Astrocyte of the spinal cord (primary cell): ENCODE results near the gene COL4A6.

Experiments
- DNase-seq: peaks from one replicate; pipeline ENCODE4 v3.0.0; 2011; ENCODE audit warnings: low read depth, low spot score
- H3K4me3 ChIP-seq: 2 replicates; pipeline ENCODE4 v1.5.1; 2011; ENCODE audit warnings: low read depth, mild to moderate bottlenecking, low read length, moderate library complexity
- in situ Hi-C: cut with HindIII; loops from 2 replicates; pipeline ENCODE4 v1.10.0; 2017; ENCODE audit warnings: low sequenced_read_pairs
- TF ChIP-seq, protein P1 (sequence below): IDR thresholded peaks from 2 replicates; pipeline ENCODE4 v1.5.1; 2012; ENCODE audit warnings: low read depth, mild to moderate bottlenecking, low read length, inconsistent platforms

Gene COL4A6

DNA sequence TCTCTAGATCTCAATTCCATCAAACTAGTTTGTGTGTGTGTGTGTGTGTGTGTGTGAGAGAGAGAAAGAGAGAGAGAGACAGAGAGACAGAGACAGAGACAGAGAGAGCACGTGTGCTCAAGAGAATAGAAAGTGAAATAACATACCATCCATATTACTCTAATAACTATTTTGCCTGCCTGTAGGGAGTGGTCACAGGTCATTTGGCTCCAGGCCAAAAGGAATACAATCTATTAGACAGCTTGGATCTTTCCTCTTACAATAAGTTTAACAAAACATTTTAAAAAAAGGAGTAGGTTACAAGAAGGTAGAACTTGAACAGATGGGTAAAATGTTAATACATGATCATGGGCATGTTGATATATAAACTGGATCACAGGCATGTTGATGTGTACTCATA lies 76.2 kb downstream of the COL4A6 start:
- TF ChIP-seq, protein P1, sequence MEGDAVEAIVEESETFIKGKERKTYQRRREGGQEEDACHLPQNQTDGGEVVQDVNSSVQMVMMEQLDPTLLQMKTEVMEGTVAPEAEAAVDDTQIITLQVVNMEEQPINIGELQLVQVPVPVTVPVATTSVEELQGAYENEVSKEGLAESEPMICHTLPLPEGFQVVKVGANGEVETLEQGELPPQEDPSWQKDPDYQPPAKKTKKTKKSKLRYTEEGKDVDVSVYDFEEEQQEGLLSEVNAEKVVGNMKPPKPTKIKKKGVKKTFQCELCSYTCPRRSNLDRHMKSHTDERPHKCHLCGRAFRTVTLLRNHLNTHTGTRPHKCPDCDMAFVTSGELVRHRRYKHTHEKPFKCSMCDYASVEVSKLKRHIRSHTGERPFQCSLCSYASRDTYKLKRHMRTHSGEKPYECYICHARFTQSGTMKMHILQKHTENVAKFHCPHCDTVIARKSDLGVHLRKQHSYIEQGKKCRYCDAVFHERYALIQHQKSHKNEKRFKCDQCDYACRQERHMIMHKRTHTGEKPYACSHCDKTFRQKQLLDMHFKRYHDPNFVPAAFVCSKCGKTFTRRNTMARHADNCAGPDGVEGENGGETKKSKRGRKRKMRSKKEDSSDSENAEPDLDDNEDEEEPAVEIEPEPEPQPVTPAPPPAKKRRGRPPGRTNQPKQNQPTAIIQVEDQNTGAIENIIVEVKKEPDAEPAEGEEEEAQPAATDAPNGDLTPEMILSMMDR = no peak
- DNase-seq = peak; percentile 46
- in situ Hi-C loops = no loop called here
- H3K4me3 ChIP-seq = no peak overlapping the region

DNA sequence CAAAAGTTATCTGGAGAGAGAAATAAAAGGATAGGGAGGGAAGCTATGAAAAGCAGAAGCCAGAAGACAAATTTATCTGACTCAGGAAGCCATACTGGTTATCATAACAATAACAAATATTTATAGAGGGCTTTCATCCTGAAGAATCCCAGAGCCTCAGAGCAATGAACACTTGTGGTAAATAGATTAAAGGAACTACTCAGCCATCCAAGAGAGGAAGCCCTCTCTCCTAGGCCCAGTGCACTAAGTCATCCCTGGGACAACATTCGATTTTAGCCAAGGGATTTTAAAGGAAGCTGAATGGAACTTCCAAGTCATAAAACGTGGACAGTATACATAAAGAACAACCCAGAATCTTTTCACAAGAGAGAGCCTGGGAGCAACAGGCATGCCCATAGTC lies 76.9 kb downstream of the COL4A6 start:
- TF ChIP-seq, protein P1 = no peak
- H3K4me3 ChIP-seq = no peak overlapping the region
- in situ Hi-C loops = no loop called here
- peak; percentile 24 for DNase-seq

DNA sequence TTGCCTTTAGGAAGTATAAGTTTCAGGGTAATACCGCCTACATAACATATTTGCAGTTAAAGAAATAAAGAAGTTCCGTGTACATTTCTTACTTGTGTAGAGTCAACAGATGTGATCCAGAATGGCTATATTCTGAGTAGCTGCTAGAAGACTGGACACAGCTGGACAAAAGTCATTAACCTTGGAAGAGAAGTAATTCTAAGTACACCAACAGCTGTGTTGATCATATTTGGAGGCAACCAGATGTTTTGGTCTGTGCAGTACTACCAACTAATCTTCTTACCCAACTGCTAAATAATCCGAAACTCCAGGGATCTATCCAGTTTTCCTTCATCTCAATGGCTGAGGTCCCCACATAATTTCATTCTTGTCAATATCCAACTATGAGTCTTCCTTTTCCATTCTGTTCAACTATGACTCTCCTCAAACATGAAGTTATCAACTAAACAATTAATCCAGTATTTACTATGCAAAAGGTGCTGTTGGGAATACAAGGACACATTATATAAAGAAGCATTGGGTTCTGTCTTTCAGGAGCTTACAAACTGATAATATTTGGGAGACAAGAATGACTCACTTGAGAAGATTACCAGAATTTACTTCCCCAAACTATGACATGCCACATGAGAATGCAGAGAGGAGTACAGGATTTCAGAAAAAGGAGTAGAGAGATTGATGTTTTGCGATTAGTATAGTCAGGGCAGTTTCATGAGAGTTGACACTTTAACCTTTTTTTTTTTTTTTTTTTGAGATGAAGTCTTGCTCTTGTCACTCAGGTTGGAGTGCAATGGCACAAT lies 78.2 kb downstream of the COL4A6 start:
- no peak for DNase-seq
- H3K4me3 ChIP-seq = no peak overlapping the region
- TF ChIP-seq, protein P1 = no peak
- in situ Hi-C loops = no loop called here

DNA sequence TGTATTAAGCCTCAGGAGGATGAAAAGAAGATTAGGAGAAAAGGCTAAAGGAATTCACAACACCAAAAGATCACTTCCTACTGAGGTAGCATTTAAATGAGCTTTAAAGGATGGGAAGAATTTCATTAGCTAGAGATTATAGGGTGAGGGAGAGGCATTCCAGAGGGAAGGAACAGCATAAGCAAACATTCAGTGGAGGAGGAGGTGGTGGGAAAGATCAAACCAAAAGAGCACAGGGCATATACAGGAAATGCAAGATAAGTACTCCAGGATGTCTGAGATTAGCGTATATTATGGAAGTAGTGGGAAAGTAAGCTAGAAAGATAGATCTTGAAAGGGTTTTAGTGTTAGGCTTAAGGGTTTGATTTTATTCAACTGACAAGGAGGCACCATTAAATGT lies 84.8 kb downstream of the COL4A6 start:
- DNase-seq = no peak
- H3K4me3 ChIP-seq = no peak overlapping the region
- in situ Hi-C loops = no loop called here
- TF ChIP-seq, protein P1 = no peak

DNA sequence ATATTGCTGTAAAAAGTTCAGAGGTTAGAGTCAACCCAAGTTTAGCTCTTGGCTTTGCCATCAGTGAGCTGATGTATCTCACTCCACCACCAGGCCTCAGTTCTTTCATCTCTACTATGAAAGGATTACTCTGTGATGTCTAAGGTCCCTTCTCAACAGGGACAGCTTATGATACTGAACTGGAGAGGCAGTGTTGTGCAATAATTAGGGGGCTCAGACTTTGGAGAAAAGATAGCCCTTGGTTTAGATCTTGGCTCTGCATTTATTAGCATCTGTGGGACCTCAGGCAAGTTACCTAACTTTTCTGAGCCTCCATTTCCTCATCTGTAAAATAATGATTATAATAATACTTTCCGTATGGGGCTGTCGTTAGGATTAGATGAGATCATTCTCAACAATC lies 89.0 kb downstream of the COL4A6 start:
- TF ChIP-seq, protein P1 = no peak
- no peak for DNase-seq
- in situ Hi-C loops = no loop called here
- H3K4me3 ChIP-seq = no peak overlapping the region

DNA sequence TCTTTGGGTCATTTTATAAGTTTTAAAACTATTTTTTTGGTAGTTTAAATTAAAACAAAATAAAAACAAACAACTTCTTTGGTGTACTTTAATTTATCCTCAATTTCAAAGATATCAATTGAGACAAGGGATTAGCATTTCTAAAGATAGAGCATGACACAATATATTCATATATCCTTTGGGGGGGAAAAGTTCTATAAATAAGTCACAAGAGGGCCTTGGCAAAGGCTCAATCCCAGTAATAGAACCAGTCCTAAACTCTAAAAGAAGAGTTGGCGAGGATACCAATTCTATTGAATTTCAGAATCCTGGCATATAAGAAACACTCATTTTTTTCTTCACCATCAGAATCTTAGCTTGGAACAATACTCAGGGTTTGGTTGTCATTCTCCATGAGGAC lies 89.7 kb downstream of the COL4A6 start:
- in situ Hi-C loops = no loop called here
- TF ChIP-seq, protein P1 = no peak
- no peak for DNase-seq
- H3K4me3 ChIP-seq = no peak overlapping the region
